HEK293 (cell line): ENCODE measurements around the gene EXOC3.

ENCODE experiments used
- CTCF ChIA-PET: fragments of 350-600 bp; formaldehyde crosslinking; extraction: SDS; loops from one replicate; lab custom pipeline; 2021; ENCODE audit warnings: antibody characterized with exemption; lab: Yijun Ruan, JAX
- POLR2A ChIA-PET: fragments of 300-600 bp; formaldehyde crosslinking; extraction: SDS; loops from one replicate; lab custom pipeline; 2020; ENCODE audit warnings: antibody characterized with exemption, inconsistent platforms; lab: Yijun Ruan, JAX
- H3K27ac ChIP-seq: fragments of 200-500 bp; sonication (Bioruptor generic); 2 replicates; pipeline ENCODE4 v1.5.1; 2014; ENCODE audit warnings: low read depth, low read length, control low read depth, inconsistent platforms; ENCODE audit errors: extremely low read depth
- H3K36me3 ChIP-seq, 2 experiments: fragments of 200-500 bp in 1 of 2; sonication (Bioruptor generic) in 1 of 2; 1 replicate in 1 of 2; 2 replicates in 1 of 2; pipeline ENCODE4 v1.5.1; 2014 to 2017; ENCODE audit warnings: inconsistent platforms in 2 of 2, low read length in 2 of 2; ENCODE audit not compliant: control insufficient read depth in 2 of 2, insufficient read depth in 1 of 2
- H3K4me1 ChIP-seq: fragments of 200-500 bp; sonication (Bioruptor generic); 2 replicates; pipeline ENCODE4 v1.5.1; 2014; ENCODE audit warnings: mild to moderate bottlenecking, low read length, inconsistent platforms; ENCODE audit not compliant: control insufficient read depth, insufficient read depth
- H3K4me3 ChIP-seq: 2 replicates; pipeline ENCODE4 v1.5.1; 2011; ENCODE audit warnings: low read depth, mild to moderate bottlenecking, control low read depth, low read length, moderate library complexity
- H3K9me3 ChIP-seq: fragments of 200-500 bp; sonication (Bioruptor generic); 2 replicates; pipeline ENCODE4 v1.5.1; 2014; ENCODE audit warnings: low read depth, low read length, inconsistent platforms; ENCODE audit not compliant: control insufficient read depth, insufficient read depth
- GLIS2 ChIP-seq: fragments of 450-650 bp; formaldehyde crosslinking; IDR thresholded peaks from 2 replicates; pipeline ENCODE4 v1.5.1; 2016; ENCODE audit warnings: missing biosample characterization, missing genetic modification characterization
- HOXA7 ChIP-seq: sonication (generic); formaldehyde crosslinking; IDR thresholded peaks from 2 replicates; pipeline ENCODE4 v1.8.1; 2022; ENCODE audit warnings: missing genetic modification reagents, borderline replicate concordance
- SALL2 ChIP-seq: fragments of 450-650 bp; formaldehyde crosslinking; IDR thresholded peaks from 2 replicates; pipeline ENCODE4 v1.5.0; 2017; ENCODE audit warnings: missing biosample characterization, mild to moderate bottlenecking, missing genetic modification characterization, borderline replicate concordance
- SCRT2 ChIP-seq: fragments of 450-650 bp; formaldehyde crosslinking; IDR thresholded peaks from 2 replicates; pipeline ENCODE4 v1.5.1; 2016; ENCODE audit warnings: missing biosample characterization, missing genetic modification characterization
- SP2 ChIP-seq: fragments of 450-650 bp; formaldehyde crosslinking; IDR thresholded peaks from 2 replicates; pipeline ENCODE4 v1.5.1; 2016; ENCODE audit warnings: missing biosample characterization, missing genetic modification characterization
- ZEB2 ChIP-seq: fragments of 450-650 bp; formaldehyde crosslinking; IDR thresholded peaks from 2 replicates; pipeline ENCODE4 v1.5.1; 2016; ENCODE audit warnings: missing biosample characterization, missing genetic modification characterization
- ZFHX2 ChIP-seq: fragments of 450-650 bp; formaldehyde crosslinking; conservative IDR thresholded peaks from 2 replicates; pipeline ENCODE4 v1.5.1; 2016; ENCODE audit warnings: missing biosample characterization, missing genetic modification characterization
- ZNF157 ChIP-seq: fragments of 450-650 bp; formaldehyde crosslinking; IDR thresholded peaks from 2 replicates; pipeline ENCODE4 v1.5.1; 2016; ENCODE audit warnings: missing biosample characterization, missing genetic modification characterization
- ZNF175 ChIP-seq: fragments of 450-650 bp; formaldehyde crosslinking; IDR thresholded peaks from 2 replicates; pipeline ENCODE4 v1.5.1; 2016; ENCODE audit warnings: missing biosample characterization, missing genetic modification characterization
- ZNF221 ChIP-seq: fragments of 450-650 bp; formaldehyde crosslinking; IDR thresholded peaks from 2 replicates; pipeline ENCODE4 v1.5.1; 2017; ENCODE audit warnings: missing biosample characterization, missing genetic modification characterization, borderline replicate concordance
- ZNF223 ChIP-seq: fragments of 450-650 bp; formaldehyde crosslinking; IDR thresholded peaks from 2 replicates; pipeline ENCODE4 v1.5.1; 2016; ENCODE audit warnings: missing biosample characterization, missing genetic modification characterization
- ZNF248 ChIP-seq: fragments of 450-650 bp; formaldehyde crosslinking; IDR thresholded peaks from 2 replicates; pipeline ENCODE4 v1.5.1; 2017; ENCODE audit warnings: missing biosample characterization, missing genetic modification characterization
- ZNF558 ChIP-seq: fragments of 450-650 bp; formaldehyde crosslinking; IDR thresholded peaks from 2 replicates; pipeline ENCODE4 v1.5.1; 2016; ENCODE audit warnings: missing biosample characterization, missing genetic modification characterization
- ZNF654 ChIP-seq: fragments of 450-650 bp; formaldehyde crosslinking; IDR thresholded peaks from 2 replicates; pipeline ENCODE4 v1.5.1; 2016; ENCODE audit warnings: low read depth, missing biosample characterization, missing genetic modification characterization
- ZNF830 ChIP-seq: fragments of 450-650 bp; IDR thresholded peaks from 2 replicates; pipeline ENCODE4 v1.5.0; 2018; ENCODE audit warnings: missing biosample characterization, missing genetic modification characterization, low read depth, mild to moderate bottlenecking, moderate library complexity
- TF ChIP-seq, protein P1 (sequence below): fragments of 450-650 bp; formaldehyde crosslinking; conservative IDR thresholded peaks from 2 replicates; pipeline ENCODE4 v1.5.1; 2016; ENCODE audit warnings: low read depth, missing biosample characterization, missing genetic modification characterization
- TF ChIP-seq, protein P2 (sequence below): fragments of 450-650 bp; formaldehyde crosslinking; IDR thresholded peaks from 2 replicates; pipeline ENCODE4 v1.5.1; 2016; ENCODE audit warnings: missing biosample characterization, missing genetic modification characterization
- TF ChIP-seq, protein P3 (sequence below): fragments of 450-650 bp; formaldehyde crosslinking; IDR thresholded peaks from 2 replicates; pipeline ENCODE4 v1.5.1; 2017; ENCODE audit warnings: missing biosample characterization, missing genetic modification characterization
- TF ChIP-seq, protein P4 (sequence below): fragments of 450-650 bp; formaldehyde crosslinking; IDR thresholded peaks from 2 replicates; pipeline ENCODE4; 2016; ENCODE audit warnings: missing biosample characterization, missing genetic modification characterization

The EXOC3 gene

DNA sequence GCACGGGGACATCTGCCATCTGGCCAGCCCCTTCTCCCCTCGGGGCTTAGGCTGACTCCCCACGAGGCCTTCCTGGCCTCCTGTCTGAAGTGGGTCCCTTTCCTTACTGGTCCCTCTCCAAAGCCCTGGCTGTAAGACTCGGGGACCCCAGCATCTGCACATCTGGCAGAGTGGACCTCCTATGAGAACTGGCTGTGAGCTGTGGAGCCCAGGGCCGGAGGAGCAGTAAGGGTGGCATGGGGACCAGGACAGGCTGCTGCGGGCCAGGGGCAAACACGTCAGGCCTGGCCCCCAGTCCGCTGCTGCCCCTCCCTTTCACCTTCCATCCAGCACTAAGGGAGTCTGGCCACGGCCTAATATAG, 33.8 kb downstream of the EXOC3 start (continued):
- TF ChIP-seq SALL2 (tag by site-specific recombination) (no peak), ZFHX2 (tag by site-specific recombination) (no peak), ZNF175 (tag by site-specific recombination) (no peak), SP2 (tag by site-specific recombination) (no peak), ZEB2 (tag by site-specific recombination) (no peak), ZNF223 (tag by site-specific recombination) (no peak), ZNF221 (tag by site-specific recombination) (no peak)
- TF ChIP-seq, protein P1, sequence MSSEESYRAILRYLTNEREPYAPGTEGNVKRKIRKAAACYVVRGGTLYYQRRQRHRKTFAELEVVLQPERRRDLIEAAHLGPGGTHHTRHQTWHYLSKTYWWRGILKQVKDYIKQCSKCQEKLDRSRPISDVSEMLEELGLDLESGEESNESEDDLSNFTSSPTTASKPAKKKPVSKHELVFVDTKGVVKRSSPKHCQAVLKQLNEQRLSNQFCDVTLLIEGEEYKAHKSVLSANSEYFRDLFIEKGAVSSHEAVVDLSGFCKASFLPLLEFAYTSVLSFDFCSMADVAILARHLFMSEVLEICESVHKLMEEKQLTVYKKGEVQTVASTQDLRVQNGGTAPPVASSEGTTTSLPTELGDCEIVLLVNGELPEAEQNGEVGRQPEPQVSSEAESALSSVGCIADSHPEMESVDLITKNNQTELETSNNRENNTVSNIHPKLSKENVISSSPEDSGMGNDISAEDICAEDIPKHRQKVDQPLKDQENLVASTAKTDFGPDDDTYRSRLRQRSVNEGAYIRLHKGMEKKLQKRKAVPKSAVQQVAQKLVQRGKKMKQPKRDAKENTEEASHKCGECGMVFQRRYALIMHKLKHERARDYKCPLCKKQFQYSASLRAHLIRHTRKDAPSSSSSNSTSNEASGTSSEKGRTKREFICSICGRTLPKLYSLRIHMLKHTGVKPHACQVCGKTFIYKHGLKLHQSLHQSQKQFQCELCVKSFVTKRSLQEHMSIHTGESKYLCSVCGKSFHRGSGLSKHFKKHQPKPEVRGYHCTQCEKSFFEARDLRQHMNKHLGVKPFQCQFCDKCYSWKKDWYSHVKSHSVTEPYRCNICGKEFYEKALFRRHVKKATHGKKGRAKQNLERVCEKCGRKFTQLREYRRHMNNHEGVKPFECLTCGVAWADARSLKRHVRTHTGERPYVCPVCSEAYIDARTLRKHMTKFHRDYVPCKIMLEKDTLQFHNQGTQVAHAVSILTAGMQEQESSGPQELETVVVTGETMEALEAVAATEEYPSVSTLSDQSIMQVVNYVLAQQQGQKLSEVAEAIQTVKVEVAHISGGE (tag by site-specific recombination) = no peak

DNA sequence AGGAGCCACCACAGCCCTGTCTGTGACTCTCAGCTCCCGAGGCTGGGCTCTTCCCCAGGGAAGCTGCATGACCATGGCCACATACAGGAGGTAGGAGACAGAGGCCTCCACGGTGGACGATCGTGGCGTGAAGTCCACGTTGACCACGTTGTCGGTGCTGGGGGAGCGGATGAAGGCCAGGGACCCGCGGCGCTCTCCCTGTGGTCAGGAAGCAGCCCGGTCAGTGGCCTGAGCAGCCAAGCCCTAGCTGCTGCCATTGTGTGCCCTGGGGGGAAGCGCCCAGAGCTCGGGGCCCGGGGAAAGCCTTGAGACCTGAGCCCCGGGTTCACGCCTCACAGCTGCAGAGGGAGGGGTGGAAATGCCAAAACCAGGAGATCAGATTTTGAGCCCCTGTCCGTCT, 34.3 kb downstream of the EXOC3 start:
- ChIA-PET POLR2A (interaction anchor here (0.6 to 1.2 kb wide), 2 partner anchors 12 to 13 kb away, joined by 3 to 4 read pairs; no protein-coding TSS in a partner anchor), CTCF (no interaction called here)
- H3K4me1 ChIP-seq = no peaks in the 10 kb centered on the region
- no peak overlapping the region for H3K4me3 ChIP-seq
- H3K36me3 ChIP-seq = no peaks in the 10 kb centered on the region; a peak in 1 of 3 replicates
- H3K27ac ChIP-seq = no peak overlapping the region
- TF ChIP-seq ZNF248 = no peak
- TF ChIP-seq ZNF654 (tag by site-specific recombination) = no peak
- no peak for TF ChIP-seq SCRT2 (tag by site-specific recombination)
- no peaks in the 10 kb centered on the region for H3K9me3 ChIP-seq

DNA sequence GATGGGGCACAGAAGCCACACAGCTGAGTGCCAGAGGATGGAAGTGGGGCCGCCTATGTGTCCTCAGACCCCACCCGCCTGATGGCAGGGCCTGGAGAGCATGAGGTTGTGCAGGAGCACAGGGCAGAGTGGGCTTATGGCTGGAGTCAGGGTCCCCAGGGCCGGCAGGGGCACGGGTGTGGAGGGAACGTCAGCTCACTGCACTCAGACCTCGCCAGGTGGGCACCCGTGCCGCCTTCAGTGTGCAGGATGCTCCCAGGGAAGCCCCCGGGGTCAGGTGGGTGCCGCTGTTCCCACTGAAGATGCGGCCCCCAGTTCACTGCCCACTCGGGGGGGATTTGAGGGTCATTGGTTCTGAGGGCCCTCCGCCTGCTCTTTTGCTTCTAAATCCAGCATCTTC, 34.9 kb downstream of the EXOC3 start:
- no peaks in the 10 kb centered on the region; a peak in 1 of 3 replicates for H3K36me3 ChIP-seq
- CTCF ChIA-PET = no interaction called here
- H3K9me3 ChIP-seq = no peaks in the 10 kb centered on the region
- no peaks in the 10 kb centered on the region for H3K4me1 ChIP-seq
- POLR2A ChIA-PET = interaction anchor here (0.6 to 1.2 kb wide), 2 partner anchors 12 to 13 kb away, joined by 3 to 4 read pairs; no protein-coding TSS in a partner anchor
- H3K27ac ChIP-seq = no peak overlapping the region
- no peak overlapping the region for H3K4me3 ChIP-seq
- no peak for TF ChIP-seq ZNF157 (tag by site-specific recombination)
- TF ChIP-seq, protein P2, sequence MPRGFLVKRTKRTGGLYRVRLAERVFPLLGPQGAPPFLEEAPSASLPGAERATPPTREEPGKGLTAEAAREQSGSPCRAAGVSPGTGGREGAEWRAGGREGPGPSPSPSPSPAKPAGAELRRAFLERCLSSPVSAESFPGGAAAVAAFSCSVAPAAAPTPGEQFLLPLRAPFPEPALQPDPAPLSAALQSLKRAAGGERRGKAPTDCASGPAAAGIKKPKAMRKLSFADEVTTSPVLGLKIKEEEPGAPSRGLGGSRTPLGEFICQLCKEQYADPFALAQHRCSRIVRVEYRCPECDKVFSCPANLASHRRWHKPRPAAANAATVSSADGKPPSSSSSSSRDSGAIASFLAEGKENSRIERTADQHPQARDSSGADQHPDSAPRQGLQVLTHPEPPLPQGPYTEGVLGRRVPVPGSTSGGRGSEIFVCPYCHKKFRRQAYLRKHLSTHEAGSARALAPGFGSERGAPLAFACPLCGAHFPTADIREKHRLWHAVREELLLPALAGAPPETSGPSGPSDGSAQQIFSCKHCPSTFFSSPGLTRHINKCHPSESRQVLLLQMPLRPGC = no peak
- TF ChIP-seq, all 188 proteins: peak for 0

DNA sequence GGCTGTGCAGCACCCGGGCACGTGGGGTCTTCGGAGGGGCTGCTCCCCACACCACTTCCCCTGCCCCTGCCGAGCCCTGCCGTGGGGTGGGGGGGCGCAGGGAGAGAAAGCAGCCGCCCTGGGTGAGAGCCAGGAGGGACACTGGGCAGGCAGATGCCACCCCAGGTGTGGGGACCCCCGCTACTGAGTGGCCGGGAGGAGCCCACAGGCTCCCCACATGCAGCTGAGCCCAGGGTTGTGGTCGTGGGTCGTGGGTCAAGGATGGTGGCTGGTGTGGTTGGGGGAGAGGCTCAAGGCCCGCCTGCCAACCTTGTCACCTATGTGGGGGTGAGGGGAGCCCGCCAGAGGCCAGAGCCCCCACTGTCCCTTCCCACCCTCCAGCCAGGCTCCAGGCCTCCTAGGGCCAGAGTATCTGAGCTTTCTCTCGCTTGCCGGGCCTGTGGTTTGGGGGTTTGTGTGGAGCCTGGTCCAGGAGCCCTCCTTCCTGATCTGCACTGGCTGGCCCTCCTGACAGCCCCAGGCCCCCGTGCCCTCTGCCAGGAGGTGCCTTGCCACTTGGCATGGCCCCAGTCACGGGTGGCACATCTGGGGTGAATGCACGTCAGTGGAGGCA, 35.5 kb downstream of the EXOC3 start:
- Histone ChIP-seq H3K9me3 (no peaks in the 10 kb centered on the region), H3K4me3 (no peak overlapping the region), H3K36me3 (no peaks in the 10 kb centered on the region; a peak in 1 of 3 replicates), H3K4me1 (no peaks in the 10 kb centered on the region), H3K27ac (no peak overlapping the region)
- POLR2A ChIA-PET = no interaction called here
- TF ChIP-seq, protein P3, sequence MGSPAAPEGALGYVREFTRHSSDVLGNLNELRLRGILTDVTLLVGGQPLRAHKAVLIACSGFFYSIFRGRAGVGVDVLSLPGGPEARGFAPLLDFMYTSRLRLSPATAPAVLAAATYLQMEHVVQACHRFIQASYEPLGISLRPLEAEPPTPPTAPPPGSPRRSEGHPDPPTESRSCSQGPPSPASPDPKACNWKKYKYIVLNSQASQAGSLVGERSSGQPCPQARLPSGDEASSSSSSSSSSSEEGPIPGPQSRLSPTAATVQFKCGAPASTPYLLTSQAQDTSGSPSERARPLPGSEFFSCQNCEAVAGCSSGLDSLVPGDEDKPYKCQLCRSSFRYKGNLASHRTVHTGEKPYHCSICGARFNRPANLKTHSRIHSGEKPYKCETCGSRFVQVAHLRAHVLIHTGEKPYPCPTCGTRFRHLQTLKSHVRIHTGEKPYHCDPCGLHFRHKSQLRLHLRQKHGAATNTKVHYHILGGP (tag by site-specific recombination) = no peak
- no peak for TF ChIP-seq ZNF558 (tag by site-specific recombination)
- peak; percentile 58 for TF ChIP-seq GLIS2
- TF ChIP-seq, protein P4, sequence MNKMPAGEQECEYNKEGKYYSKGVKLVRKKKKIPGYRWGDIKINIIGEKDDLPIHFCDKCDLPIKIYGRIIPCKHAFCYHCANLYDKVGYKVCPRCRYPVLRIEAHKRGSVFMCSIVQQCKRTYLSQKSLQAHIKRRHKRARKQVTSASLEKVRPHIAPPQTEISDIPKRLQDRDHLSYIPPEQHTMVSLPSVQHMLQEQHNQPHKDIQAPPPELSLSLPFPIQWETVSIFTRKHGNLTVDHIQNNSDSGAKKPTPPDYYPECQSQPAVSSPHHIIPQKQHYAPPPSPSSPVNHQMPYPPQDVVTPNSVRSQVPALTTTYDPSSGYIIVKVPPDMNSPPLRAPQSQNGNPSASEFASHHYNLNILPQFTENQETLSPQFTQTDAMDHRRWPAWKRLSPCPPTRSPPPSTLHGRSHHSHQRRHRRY = no peak
- no peak for TF ChIP-seq ZNF830 (tag by site-specific recombination)
- TF ChIP-seq HOXA7 (CRISPR knock-in tag) = no peak
- CTCF ChIA-PET = no interaction called here
